ENCODE results near the gene CEP112.
"Not testable (repeated sequence)": the region's sequence is repeated elsewhere in the genome, so short reads cannot be mapped to it uniquely, and the experiment has no call there.

CEP112 gene

GRCh38 chr17:65755799-65756198, 436.1 kb downstream of the CEP112 start:
- no peak for DNase-seq

DNA sequence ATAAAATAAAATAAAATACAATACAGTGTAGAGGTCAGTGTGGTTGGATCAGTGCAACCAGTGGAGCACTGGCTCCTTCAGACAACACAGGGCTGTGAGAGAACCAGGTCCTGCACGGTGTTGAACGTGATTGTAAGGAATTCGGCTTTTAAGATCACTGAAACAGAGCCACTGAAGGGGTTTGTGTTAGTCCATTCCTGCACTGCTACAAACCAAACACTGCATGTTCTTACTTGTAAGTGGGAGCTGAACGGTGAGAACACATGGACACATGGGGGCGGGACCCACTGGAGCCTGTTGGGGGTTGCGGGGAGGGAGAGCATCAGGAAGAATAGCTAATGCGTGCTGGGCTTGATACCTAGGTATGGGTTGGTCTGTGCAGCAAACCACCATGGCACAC, 437.3 kb downstream of the CEP112 start:
- no peak for DNase-seq

- no peak for DNase-seq
These were observed 437.9 kb downstream of the CEP112 start for GRCh38 chr17:65754081-65754480.

GRCh38 chr17:65753348-65753747, 438.6 kb downstream of the CEP112 start:
- DNase-seq = no peak

DNA sequence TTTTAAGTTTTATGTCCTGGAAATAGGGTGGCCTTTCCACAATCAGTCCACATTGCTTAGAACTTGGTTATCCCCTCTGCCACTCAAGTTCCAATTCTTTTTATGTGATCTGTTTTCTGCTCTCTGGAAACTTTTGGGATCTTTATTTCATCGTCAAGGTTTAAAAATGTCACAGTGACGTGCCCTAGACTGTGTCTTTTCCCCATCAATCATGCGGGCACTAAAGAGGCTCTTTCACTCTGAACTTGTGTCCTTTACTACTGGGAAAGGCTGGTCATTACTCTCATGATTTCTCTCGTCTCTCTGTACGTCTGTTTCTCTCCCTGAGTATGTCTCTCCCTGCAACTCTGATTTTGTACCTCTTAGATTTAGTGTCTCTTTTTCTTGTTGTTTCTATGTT, 440.7 kb downstream of the CEP112 start:
- DNase-seq = no peak

DNA sequence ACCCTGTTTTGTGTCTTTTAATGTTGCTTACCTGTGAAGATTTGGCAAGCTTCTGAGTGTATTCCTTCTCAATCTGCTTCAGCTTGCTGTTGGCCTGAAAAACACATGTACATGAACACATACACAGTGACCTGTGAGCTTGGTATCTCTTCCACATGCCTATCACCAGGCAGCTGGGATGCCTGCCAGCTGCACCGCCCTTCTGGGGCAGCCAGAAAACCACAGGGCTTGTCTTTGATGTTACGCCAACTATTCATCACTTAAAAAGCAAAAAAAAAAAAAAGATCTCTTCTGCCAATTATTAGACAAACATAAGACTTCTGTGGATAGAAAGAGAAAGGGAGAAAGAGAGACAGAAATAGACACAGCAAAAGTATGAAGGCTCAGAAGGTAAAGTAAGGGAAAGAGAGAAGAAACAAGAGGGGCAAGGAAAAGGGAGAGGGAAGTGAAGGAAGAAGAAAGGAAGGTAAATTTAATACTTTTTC, 441.3 kb downstream of the CEP112 start:
- peak; percentile 47 for DNase-seq

DNA sequence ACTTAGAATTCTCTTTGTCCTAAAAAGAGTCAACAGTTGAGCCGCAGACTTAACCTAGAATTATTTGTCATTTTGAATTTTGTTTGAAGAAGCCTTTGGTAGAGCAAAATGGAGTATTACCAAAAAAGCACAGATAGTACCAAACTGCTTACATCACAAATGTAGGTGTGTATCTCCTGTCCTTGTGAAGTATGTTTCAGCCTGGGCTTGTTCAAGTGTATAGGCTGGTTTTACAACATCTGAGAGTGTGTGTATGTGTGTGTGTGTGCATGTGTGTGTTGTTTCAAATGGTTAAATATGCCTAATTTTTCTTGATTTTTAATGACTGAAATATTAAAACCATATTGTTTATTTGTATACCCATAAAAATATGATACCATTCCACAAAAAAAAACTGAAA, 441.8 kb downstream of the CEP112 start:
- no peak for DNase-seq

GRCh38 chr17:65749479-65749878, 442.5 kb downstream of the CEP112 start:
- no peak for DNase-seq

- no peak for DNase-seq
These were observed 446.7 kb downstream of the CEP112 start for GRCh38 chr17:65745241-65745640.

- DNase-seq = no peak
These were observed 448.7 kb downstream of the CEP112 start for GRCh38 chr17:65743308-65743655.

GRCh38 chr17:65742403-65743307, 449.3 kb downstream of the CEP112 start:
- DNase-seq = no peak

DNA sequence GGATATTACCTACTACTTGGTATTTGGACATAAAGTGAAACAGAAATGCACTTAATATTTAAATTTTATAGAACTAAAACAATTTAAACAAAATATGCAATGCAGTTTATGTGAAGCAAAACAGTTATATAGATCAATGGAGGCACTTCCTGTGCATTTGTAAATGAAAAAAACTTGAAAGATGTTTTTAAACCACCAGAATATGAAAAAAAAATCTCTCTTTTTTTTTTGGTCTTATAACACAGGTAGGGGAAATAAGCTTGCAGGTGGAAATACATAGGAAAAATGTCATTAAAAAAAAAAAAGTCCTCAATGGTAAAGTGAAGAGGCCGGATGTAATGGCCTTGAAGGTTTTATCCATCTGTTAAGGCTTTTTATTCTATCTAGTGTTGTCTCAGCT, 450.2 kb downstream of the CEP112 start:
- DNase-seq = no peak

GRCh38 chr17:65739034-65739433, 452.9 kb downstream of the CEP112 start:
- no peak for DNase-seq

GRCh38 chr17:65737451-65737850, 454.5 kb downstream of the CEP112 start:
- no peak for DNase-seq

- no peak for DNase-seq
These were observed 458.6 kb downstream of the CEP112 start for GRCh38 chr17:65733314-65733713.

DNA sequence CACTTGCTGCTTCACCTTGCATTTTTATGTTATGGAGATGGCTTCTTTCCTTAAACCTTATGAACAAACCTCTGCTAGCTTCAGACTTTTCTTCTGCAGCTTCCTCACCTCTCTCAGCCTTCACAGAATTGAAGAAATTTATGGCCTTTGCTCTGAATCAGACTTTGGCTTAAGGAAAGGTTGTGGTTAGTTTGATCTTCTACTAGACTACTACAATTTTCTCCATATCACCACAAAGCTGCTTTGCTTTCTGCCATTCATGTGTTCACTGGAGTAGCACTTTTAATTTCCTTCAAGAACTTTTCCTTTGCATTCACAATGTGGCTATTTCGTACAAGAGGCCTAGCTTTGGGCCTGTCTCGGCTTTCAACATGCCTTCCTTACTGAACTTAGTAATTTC, 459.3 kb downstream of the CEP112 start:
- DNase-seq = not testable (repeated sequence)

- DNase-seq = no peak
These were observed 461.2 kb downstream of the CEP112 start for GRCh38 chr17:65730711-65731169.

DNA sequence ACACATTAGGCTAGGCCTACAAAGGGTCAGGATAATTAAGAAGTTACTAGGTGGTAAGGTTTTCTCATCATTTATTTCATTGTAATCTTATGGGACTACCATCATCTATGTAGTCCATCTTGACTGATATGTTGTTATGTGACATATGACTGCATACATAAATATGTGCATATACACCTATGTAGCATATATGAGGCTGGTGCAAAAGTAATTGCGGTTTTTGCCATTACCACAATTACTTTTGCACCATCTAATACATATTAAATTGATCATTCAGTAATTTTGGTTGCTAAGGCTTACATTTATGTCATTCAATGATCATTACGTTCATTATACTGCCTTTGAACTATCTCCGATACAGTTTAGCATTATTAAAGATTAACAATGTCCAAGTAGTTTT, 462.7 kb downstream of the CEP112 start:
- no peak for DNase-seq

- no peak for DNase-seq
These were observed 464.1 kb downstream of the CEP112 start for GRCh38 chr17:65727832-65728231.

- DNase-seq = no peak
These were observed 464.7 kb downstream of the CEP112 start for GRCh38 chr17:65727246-65727645.

GRCh38 chr17:65723431-65724151, 468.3 kb downstream of the CEP112 start:
- no peak for DNase-seq

- no peak for DNase-seq
These were observed 473.3 kb downstream of the CEP112 start for GRCh38 chr17:65718601-65719000.

GRCh38 chr17:65712383-65713267, 479.3 kb downstream of the CEP112 start:
- no peak for DNase-seq

All from right forelimb (tissue), 1 donor.